SK-N-MC (cell line): ENCODE results near the gene AFF3.
"Not testable (repeated sequence)": the region's sequence is repeated elsewhere in the genome, so short reads cannot be mapped to it uniquely, and the experiment has no call there.

ENCODE experiments used
- DNase-seq: peaks from one replicate; pipeline ENCODE4 v3.0.0-alpha.2; 2011; ENCODE audit warnings: low read depth, low spot score
- H3K27ac ChIP-seq: fragments of 200-600 bp; sonication (generic); 2 replicates; pipeline ENCODE4 v1.5.1; 2016; ENCODE audit warnings: mixed run types
- H3K36me3 ChIP-seq: fragments of 200-600 bp; sonication (generic); 2 replicates; pipeline ENCODE4 v1.6.1; 2017; ENCODE audit warnings: antibody characterized with exemption, low read length, mixed read lengths; ENCODE audit not compliant: insufficient read depth
- H3K4me3 ChIP-seq: fragments of 200-600 bp; sonication (generic); 2 replicates; pipeline ENCODE4 v1.5.1; 2016
- H3K9ac ChIP-seq: fragments of 200-600 bp; sonication (generic); 2 replicates; pipeline ENCODE4 v1.8.0; 2017; ENCODE audit warnings: mixed run types, mixed read lengths; ENCODE audit not compliant: insufficient read length
- H3K9me3 ChIP-seq: fragments of 200-600 bp; sonication (generic); 2 replicates; pipeline ENCODE4 v1.6.1; 2017; ENCODE audit warnings: low read depth, mild to moderate bottlenecking, antibody characterized with exemption, low read length, moderate library complexity, mixed read lengths
- EZH2 ChIP-seq: fragments of 200-600 bp; sonication (generic); IDR thresholded peaks from one replicate; pipeline ENCODE4 v1.6.1; 2017; ENCODE audit warnings: antibody characterized with exemption
- FOXP2 ChIP-seq: optimal IDR thresholded peaks from 2 replicates; pipeline ENCODE3; 2011; ENCODE audit warnings: mild to moderate bottlenecking, moderate library complexity; ENCODE audit not compliant: insufficient read depth; ENCODE audit errors: extremely low read length, control extremely low read depth
- POLR2AphosphoS5 ChIP-seq: IDR thresholded peaks from 2 replicates; pipeline ENCODE4 v1.6.1; 2012; ENCODE audit warnings: mild to moderate bottlenecking, low read depth, low read length, borderline replicate concordance

Gene AFF3

GRCh38 chr2:100161945-100162620 is 19.7 kb upstream of the AFF3 start:
- H3K9me3 ChIP-seq: no peaks in the 10 kb centered on the region
- no peak for TF ChIP-seq FOXP2
- no peak for TF ChIP-seq EZH2
- no peak for TF ChIP-seq POLR2AphosphoS5
- H3K9ac ChIP-seq: no peak overlapping the region
- DNase-seq: no peak
- H3K27ac ChIP-seq: no peak overlapping the region
- H3K4me3 ChIP-seq: no peak overlapping the region
- no peaks in the 10 kb centered on the region for H3K36me3 ChIP-seq

- H3K9me3 ChIP-seq: no peaks in the 10 kb centered on the region
- no peak overlapping the region for H3K9ac ChIP-seq
- no peaks in the 10 kb centered on the region for H3K36me3 ChIP-seq
- DNase-seq: no peak
- no peak for TF ChIP-seq EZH2
- TF ChIP-seq FOXP2: no peak
- no peak for TF ChIP-seq POLR2AphosphoS5
- no peak overlapping the region for H3K4me3 ChIP-seq
- H3K27ac ChIP-seq: no peak overlapping the region
Observed at GRCh38 chr2:100160396-100160795, 18.0 kb upstream of the AFF3 start.

- H3K27ac ChIP-seq, H3K9ac ChIP-seq, DNase-seq, H3K36me3 ChIP-seq, H3K9me3 ChIP-seq, H3K4me3 ChIP-seq: not testable (repeated sequence)
Observed at GRCh38 chr2:100151832-100152231, 9.4 kb upstream of the AFF3 start.

- no peaks in the 10 kb centered on the region for H3K9me3 ChIP-seq
- H3K27ac ChIP-seq: no peak overlapping the region
- no peak for TF ChIP-seq FOXP2
- TF ChIP-seq POLR2AphosphoS5: no peak
- no peak for TF ChIP-seq EZH2
- no peaks in the 10 kb centered on the region for H3K36me3 ChIP-seq
- no peak overlapping the region for H3K4me3 ChIP-seq
- no peak overlapping the region for H3K9ac ChIP-seq
- no peak for DNase-seq
Observed at GRCh38 chr2:100151310-100151709, 8.9 kb upstream of the AFF3 start.

GRCh38 chr2:100148883-100149282 is 6.5 kb upstream of the AFF3 start:
- Histone ChIP-seq H3K27ac (no peak overlapping the region), H3K4me3 (no peak overlapping the region), H3K9ac (no peak overlapping the region), H3K9me3 (no peaks in the 10 kb centered on the region), H3K36me3 (no peaks in the 10 kb centered on the region)
- TF ChIP-seq POLR2AphosphoS5 (no peak), FOXP2 (no peak), EZH2 (no peak)
- no peak for DNase-seq

GRCh38 chr2:100146657-100146960 is 4.2 kb upstream of the AFF3 start:
- no peak for TF ChIP-seq FOXP2
- no peak for TF ChIP-seq EZH2
- no peak for TF ChIP-seq POLR2AphosphoS5
- H3K27ac ChIP-seq: no peak overlapping the region
- no peaks in the 10 kb centered on the region for H3K9me3 ChIP-seq
- no peak for DNase-seq
- H3K9ac ChIP-seq: no peak overlapping the region
- H3K4me3 ChIP-seq: no peak overlapping the region
- H3K36me3 ChIP-seq: no peaks in the 10 kb centered on the region

GRCh38 chr2:100145893-100146656 is 3.7 kb upstream of the AFF3 start:
- H3K9me3 ChIP-seq: no peaks in the 10 kb centered on the region
- no peak for TF ChIP-seq EZH2
- TF ChIP-seq FOXP2: no peak
- TF ChIP-seq POLR2AphosphoS5: no peak
- no peak overlapping the region for H3K4me3 ChIP-seq
- no peak for DNase-seq
- H3K9ac ChIP-seq: no peak overlapping the region
- H3K36me3 ChIP-seq: no peaks in the 10 kb centered on the region
- no peak overlapping the region for H3K27ac ChIP-seq

GRCh38 chr2:100143286-100143685 is 896 bp upstream of the AFF3 start:
- no peak for DNase-seq
- Histone ChIP-seq H3K9me3 (no peaks in the 10 kb centered on the region), H3K4me3 (no peak overlapping the region), H3K9ac (no peak overlapping the region), H3K27ac (no peak overlapping the region), H3K36me3 (no peaks in the 10 kb centered on the region)
- no peak for TF ChIP-seq EZH2
- no peak for TF ChIP-seq FOXP2
- no peak for TF ChIP-seq POLR2AphosphoS5

- H3K4me3 ChIP-seq: no peak overlapping the region
Observed at GRCh38 chr2:100141906-100142305, 484 bp downstream of the AFF3 start.

More at GRCh38 chr2:100141906-100142305, 484 bp downstream of the AFF3 start:
- Histone ChIP-seq H3K27ac (no peak overlapping the region), H3K36me3 (no peaks in the 10 kb centered on the region), H3K9me3 (no peaks in the 10 kb centered on the region), H3K9ac (no peak overlapping the region)
- no peak for DNase-seq
- TF ChIP-seq EZH2 (no peak), POLR2AphosphoS5 (no peak), FOXP2 (no peak)
